Measurements from ENCODE around the gene NOP16.

- TF ChIP-seq TAF1 (IDR thresholded peaks at IDR 0.05; ENCODE audit: borderline replicate concordance, low read depth, low read length) (no peak), POLR2A (IDR thresholded peaks at IDR 0.05; ENCODE audit: low read depth, low read length) (no peak)
Observed at GRCh38 chr5:176379881-176380280, 8.5 kb downstream of the NOP16 start.
